Activated CD4-positive, alpha-beta memory T cell treated with anti-CD3 and anti-CD28 coated beads for 36 hours (primary cell): ENCODE measurements around the gene RFX3. TPM values are rescaled to one million over a fixed set of nuclear protein-coding genes. Genes with fewer than 3 reads are reported as not detected.

Source experiments
- CTCF ChIA-PET: fragments of 350-600 bp; sonication (Branson Sonifier 250); formaldehyde crosslinking; loops from one replicate; lab custom pipeline; 2021; ENCODE audit warnings: antibody characterized with exemption, inconsistent platforms; lab: Charles Lee
- POLR2A ChIA-PET: fragments of 350-600 bp; sonication (Branson Sonifier 250); formaldehyde crosslinking; loops from one replicate; lab custom pipeline; 2021; ENCODE audit warnings: antibody characterized with exemption; lab: Charles Lee
- DNase-seq: peaks from one replicate; pipeline ENCODE4 v3.0.0-alpha.2; 2020
- H3K27ac Mint-ChIP-seq: one replicate; pipeline ENCODE4 v1.8.0; 2021; ENCODE audit warnings: mixed read lengths
- H3K27me3 Mint-ChIP-seq: one replicate; pipeline ENCODE4 v1.8.0; 2021; ENCODE audit warnings: mixed read lengths
- H3K36me3 Mint-ChIP-seq: one replicate; pipeline ENCODE4 v1.8.0; 2021; ENCODE audit warnings: mixed read lengths
- H3K4me1 Mint-ChIP-seq: one replicate; pipeline ENCODE4 v1.8.0; 2021; ENCODE audit warnings: low read depth, mixed read lengths
- H3K4me3 Mint-ChIP-seq: one replicate; pipeline ENCODE4 v1.8.0; 2021; ENCODE audit warnings: mild to moderate bottlenecking, mixed read lengths
- H3K9me3 Mint-ChIP-seq: one replicate; pipeline ENCODE4 v1.8.0; 2021; ENCODE audit warnings: mixed read lengths
- intact Hi-C: fragments of 100-400 bp; cut with micrococcal nuclease; formaldehyde crosslinking; loops from one replicate; pipeline ENCODE4 v1.15.1; 2023
- total RNA-seq, 2 experiments: library from RNA; stranded (reverse); gene quantifications; one replicate each; pipeline ENCODE4 v1.2.3, GENCODE V29; 2021

Gene RFX3
- total RNA-seq, 2 experiments from 2014 or later = 12.2 to 13.4 TPM

DNA sequence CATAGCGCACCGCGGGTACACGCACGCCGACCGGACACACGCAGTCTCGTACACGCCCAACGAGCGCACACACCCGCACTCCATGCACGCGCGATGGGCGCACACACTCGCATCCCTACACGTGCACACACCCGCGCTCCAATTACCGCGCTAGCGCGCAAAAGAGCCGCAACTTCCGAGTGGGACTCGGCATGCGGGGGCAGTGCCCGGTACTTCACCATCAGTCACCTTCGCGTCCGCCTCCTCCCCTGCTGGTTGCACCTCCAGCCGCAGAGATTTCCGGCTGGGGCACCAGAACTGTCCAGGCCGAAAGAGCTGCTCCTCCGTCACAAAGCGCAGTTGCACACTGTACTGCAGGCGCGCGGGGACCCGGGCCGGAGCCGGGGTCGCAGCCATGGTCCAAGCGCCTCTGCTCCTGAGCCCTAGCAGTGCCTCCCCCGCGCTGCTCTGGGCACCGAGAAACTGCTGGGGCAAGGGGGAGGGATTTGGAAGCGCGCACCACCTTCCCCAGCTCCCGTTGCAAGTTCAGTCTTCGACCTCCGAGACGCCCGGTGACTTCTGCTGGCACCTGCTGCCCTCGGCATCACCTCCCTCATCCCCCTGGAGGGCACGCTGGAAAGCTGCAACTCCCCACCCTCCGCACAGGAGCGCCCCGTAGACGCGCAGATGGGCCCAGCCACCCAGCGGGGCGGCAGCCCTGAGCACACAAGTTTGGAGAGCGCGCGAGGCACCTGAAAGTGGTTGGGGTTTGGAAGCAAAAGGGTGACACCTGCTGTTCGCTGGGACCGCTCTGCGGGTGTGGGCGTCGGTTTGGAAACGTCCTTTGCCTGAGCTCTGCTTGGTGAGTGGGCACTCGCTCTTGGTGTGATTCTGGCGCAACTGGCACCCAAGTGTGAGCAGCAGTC is 344.5 kb downstream of the RFX3 start:
- H3K36me3 Mint-ChIP-seq = no peaks in the 10 kb centered on the region
- CTCF ChIA-PET = interaction anchor here (0.7 to 3.6 kb wide), 2 partner anchors 323 to 325 kb away, joined by 3 to 35 read pairs; no protein-coding TSS in a partner anchor
- H3K27me3 Mint-ChIP-seq = peaks cover 33% of the 10 kb centered on the region
- POLR2A ChIA-PET = no interaction called here
- H3K4me1 Mint-ChIP-seq = peaks cover 3% of the 10 kb centered on the region
- intact Hi-C loops = loop anchor here (1.0 kb wide), 1 partner anchor 324 kb away; no protein-coding TSS in a partner anchor
- DNase-seq = peak; percentile 65
- H3K9me3 Mint-ChIP-seq = no peaks in the 10 kb centered on the region
- H3K27ac Mint-ChIP-seq = no peak overlapping the region
- H3K4me3 Mint-ChIP-seq = peak overlapping the region; percentile 36

DNA sequence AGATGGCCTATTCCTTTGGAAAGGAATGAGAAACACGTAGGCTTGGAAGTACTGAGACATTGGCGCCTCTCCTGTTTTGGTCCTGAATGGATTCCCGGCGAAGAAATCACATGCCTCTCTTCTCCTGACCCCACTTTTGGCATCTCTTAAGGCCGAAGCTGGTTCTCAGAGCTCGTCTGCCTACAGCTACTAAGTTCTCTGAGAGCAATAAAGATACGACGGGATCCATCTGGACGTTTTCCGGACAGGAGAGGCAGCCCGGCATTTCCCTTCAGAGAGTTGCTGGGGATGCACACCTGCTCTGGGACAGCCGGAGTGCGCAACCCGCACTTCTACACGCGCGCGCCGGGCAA is 345.1 kb downstream of the RFX3 start:
- Mint-ChIP-seq H3K4me1 (peaks cover 3% of the 10 kb centered on the region), H3K27ac (no peak overlapping the region), H3K27me3 (peaks cover 29% of the 10 kb centered on the region), H3K36me3 (no peaks in the 10 kb centered on the region), H3K4me3 (no peak overlapping the region), H3K9me3 (no peaks in the 10 kb centered on the region)
- POLR2A ChIA-PET = no interaction called here
- no peak for DNase-seq
- CTCF ChIA-PET = interaction anchor here (0.7 to 3.6 kb wide), 2 partner anchors 322 to 325 kb away, joined by 3 to 35 read pairs; no protein-coding TSS in a partner anchor
- intact Hi-C loops = loop anchor here (1.0 kb wide), 1 partner anchor 323 kb away; no protein-coding TSS in a partner anchor

DNA sequence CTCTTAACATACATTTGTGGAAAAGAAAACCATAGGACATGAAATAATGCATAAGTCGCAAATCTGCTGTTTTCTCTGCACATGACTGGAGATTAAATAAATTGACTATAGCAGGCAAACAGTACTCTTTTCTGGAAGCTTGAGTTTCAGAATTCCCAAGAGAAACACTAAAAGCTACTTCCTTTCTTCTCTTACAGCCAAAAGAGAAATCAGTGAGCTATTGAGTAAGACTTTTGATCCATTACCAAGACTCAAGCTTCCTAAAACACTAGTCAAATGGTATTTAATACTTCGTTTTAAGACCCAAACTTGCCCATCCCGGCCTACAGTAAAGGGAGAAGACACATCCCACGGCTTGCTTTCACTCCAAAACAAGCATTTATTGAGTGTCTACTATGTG is 346.1 kb downstream of the RFX3 start:
- H3K36me3 Mint-ChIP-seq = no peaks in the 10 kb centered on the region
- H3K4me1 Mint-ChIP-seq = peaks cover 3% of the 10 kb centered on the region
- DNase-seq = no peak
- peaks cover 27% of the 10 kb centered on the region for H3K27me3 Mint-ChIP-seq
- intact Hi-C loops = no loop called here
- H3K9me3 Mint-ChIP-seq = no peaks in the 10 kb centered on the region
- ChIA-PET CTCF (interaction anchor here (1.2 to 1.7 kb wide), 2 partner anchors 261 to 320 kb away, joined by 4 to 6 read pairs; no protein-coding TSS in a partner anchor), POLR2A (no interaction called here)
- H3K27ac Mint-ChIP-seq = no peak overlapping the region
- H3K4me3 Mint-ChIP-seq = no peak overlapping the region

- no peaks in the 10 kb centered on the region for H3K9me3 Mint-ChIP-seq
- CTCF ChIA-PET = interaction anchor here (1.7 kb wide), 1 partner anchor 318 kb away, joined by 6 read pairs; no protein-coding TSS in a partner anchor
- H3K36me3 Mint-ChIP-seq = no peaks in the 10 kb centered on the region
- no peak for DNase-seq
- intact Hi-C loops = no loop called here
- peaks cover 19% of the 10 kb centered on the region for H3K27me3 Mint-ChIP-seq
- POLR2A ChIA-PET = no interaction called here
- peaks cover 3% of the 10 kb centered on the region for H3K4me1 Mint-ChIP-seq
- no peak overlapping the region for H3K27ac Mint-ChIP-seq
- H3K4me3 Mint-ChIP-seq = no peak overlapping the region
Measured at GRCh38 chr9:3177936-3178335, 347.9 kb downstream of the RFX3 start.

- Mint-ChIP-seq H3K4me3 (no peak overlapping the region), H3K36me3 (no peaks in the 10 kb centered on the region), H3K9me3 (no peaks in the 10 kb centered on the region), H3K4me1 (peaks cover 3% of the 10 kb centered on the region), H3K27ac (no peak overlapping the region), H3K27me3 (peaks cover 15% of the 10 kb centered on the region)
- DNase-seq = no peak
- ChIA-PET CTCF (no interaction called here), POLR2A (no interaction called here)
- intact Hi-C loops = no loop called here
Measured at GRCh38 chr9:3177146-3177761, 348.5 kb downstream of the RFX3 start.

DNA sequence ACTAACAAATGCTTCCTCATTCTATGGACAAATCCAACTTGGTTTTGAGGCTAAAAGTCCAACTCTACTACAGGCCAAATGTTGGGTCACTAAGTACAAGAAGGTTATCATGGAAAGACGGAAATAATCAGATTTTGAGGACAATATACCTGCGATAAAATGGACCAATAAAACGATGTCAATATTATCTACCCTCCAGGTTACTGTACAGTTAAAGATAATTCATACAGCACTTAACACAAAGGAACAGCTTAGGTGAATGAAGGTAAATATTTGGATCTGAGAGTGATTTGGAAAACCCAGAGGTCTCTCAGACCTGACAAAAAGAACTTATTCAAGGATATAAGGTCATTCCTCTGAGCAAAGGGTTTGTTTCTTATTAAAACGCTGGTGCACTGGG is 352.4 kb downstream of the RFX3 start:
- Mint-ChIP-seq H3K9me3 (no peaks in the 10 kb centered on the region), H3K4me1 (no peaks in the 10 kb centered on the region), H3K36me3 (no peaks in the 10 kb centered on the region), H3K4me3 (no peak overlapping the region), H3K27ac (no peak overlapping the region), H3K27me3 (peaks cover 6% of the 10 kb centered on the region)
- DNase-seq = no peak
- ChIA-PET POLR2A (no interaction called here), CTCF (no interaction called here)
- intact Hi-C loops = no loop called here

- ChIA-PET POLR2A (no interaction called here), CTCF (interaction anchor here (0.7 kb wide), 1 partner anchor 10 kb away, joined by 3 read pairs; no protein-coding TSS in a partner anchor)
- H3K27ac Mint-ChIP-seq = no peak overlapping the region
Measured at GRCh38 chr9:3170819-3171218, 355.0 kb downstream of the RFX3 start.

More at GRCh38 chr9:3170819-3171218, 355.0 kb downstream of the RFX3 start:
- Mint-ChIP-seq H3K27me3 (peaks cover 15% of the 10 kb centered on the region), H3K9me3 (no peaks in the 10 kb centered on the region), H3K4me3 (no peak overlapping the region), H3K4me1 (no peaks in the 10 kb centered on the region), H3K36me3 (no peaks in the 10 kb centered on the region)
- DNase-seq = no peak
- intact Hi-C loops = no loop called here
